GM21526 (cell line): ENCODE measurements around the gene PIH1D1.
A peak's percentile ranks its signal among the peaks of the same experiment; 100 is the strongest.
"Not testable (repeated sequence)": the region's sequence is repeated elsewhere in the genome, so short reads cannot be mapped to it uniquely, and the experiment has no call there.

Experiments
- ATAC-seq: cut with Tn5 transposase; IDR thresholded peaks from one replicate; pipeline ENCODE4 v1.9.1; 2021; ENCODE audit warnings: moderate library complexity; ENCODE audit not compliant: unreplicated experiment, low FRiP score

The PIH1D1 gene

GRCh38 chr19:49458567-49458903, 6.9 kb upstream of the PIH1D1 start:
- no peak for ATAC-seq

- ATAC-seq, result no peak
Measured at GRCh38 chr19:49456326-49456725, 4.7 kb upstream of the PIH1D1 start.

GRCh38 chr19:49455773-49456172, 4.2 kb upstream of the PIH1D1 start:
- no peak for ATAC-seq

GRCh38 chr19:49453757-49454240, 2.2 kb upstream of the PIH1D1 start:
- ATAC-seq, result no peak

- ATAC-seq, result peak; percentile 78
Measured at GRCh38 chr19:49453013-49453756, 1.6 kb upstream of the PIH1D1 start, which contains the start of gene ALDH16A1. ALDH16A1 (plus strand) TSS chr19:49453225; CDS start chr19:49453332, 107 bp downstream.

GRCh38 chr19:49450405-49450804, 1.2 kb downstream of the PIH1D1 start:
- no peak for ATAC-seq

- ATAC-seq, result no peak
Measured at GRCh38 chr19:49448432-49448786, 3.2 kb downstream of the PIH1D1 start.

- ATAC-seq, result no peak
Measured at GRCh38 chr19:49447485-49448431, 3.9 kb downstream of the PIH1D1 start.

GRCh38 chr19:49445997-49446396, 5.6 kb downstream of the PIH1D1 start:
- no peak for ATAC-seq

GRCh38 chr19:49444100-49444700, 7.4 kb downstream of the PIH1D1 start:
- not testable (repeated sequence) for ATAC-seq

GRCh38 chr19:49443366-49444099, 8.1 kb downstream of the PIH1D1 start:
- ATAC-seq, result peak; percentile 52

GRCh38 chr19:49442771-49443365, 8.7 kb downstream of the PIH1D1 start:
- ATAC-seq, result peak; percentile 4

- ATAC-seq, result no peak
Measured at GRCh38 chr19:49442354-49442753, 9.3 kb downstream of the PIH1D1 start.

- ATAC-seq, result no peak
Measured at GRCh38 chr19:49441960-49442350, 9.7 kb downstream of the PIH1D1 start.

- ATAC-seq, result no peak
Measured at GRCh38 chr19:49441210-49441959, 10.2 kb downstream of the PIH1D1 start, which contains the start of gene SLC17A7. SLC17A7 (minus strand) TSS chr19:49441527; CDS start chr19:49441379, 148 bp downstream.

- ATAC-seq, result no peak
Measured at GRCh38 chr19:49440439-49441209, 11.0 kb downstream of the PIH1D1 start.

- no peak for ATAC-seq
Measured at GRCh38 chr19:49439836-49440235, 11.8 kb downstream of the PIH1D1 start.

GRCh38 chr19:49438261-49438660, 13.4 kb downstream of the PIH1D1 start:
- no peak for ATAC-seq
